HUES48 (cell line): Measurements from ENCODE around the gene TEAD3.
A peak's percentile ranks its signal among the peaks of the same experiment; 100 is the strongest.

ENCODE experiments used
- H3K27ac ChIP-seq: one replicate; pipeline ENCODE4 v1.7.0; 2013; ENCODE audit warnings: low read depth, low read length, inconsistent platforms
- H3K27me3 ChIP-seq: 2 replicates; pipeline ENCODE4 v1.6.1; 2013; ENCODE audit warnings: mild to moderate bottlenecking, low read length; ENCODE audit not compliant: control insufficient read depth, insufficient read depth
- H3K36me3 ChIP-seq: 2 replicates; pipeline ENCODE4 v1.6.1; 2013; ENCODE audit warnings: low read length; ENCODE audit not compliant: control insufficient read depth, insufficient read depth
- H3K4me1 ChIP-seq: 2 replicates; pipeline ENCODE4 v1.6.1; 2013; ENCODE audit warnings: mild to moderate bottlenecking, low read length; ENCODE audit not compliant: control insufficient read depth, insufficient read depth
- H3K4me3 ChIP-seq: 2 replicates; pipeline ENCODE4 v1.5.1; 2013; ENCODE audit warnings: mild to moderate bottlenecking, low read depth, low read length
- H3K9ac ChIP-seq: 2 replicates; pipeline ENCODE4 v1.6.1; 2013; ENCODE audit warnings: mild to moderate bottlenecking, low read depth, low read length, moderate library complexity
- H3K9me3 ChIP-seq: 2 replicates; pipeline ENCODE4 v1.6.1; 2013; ENCODE audit warnings: low read length; ENCODE audit not compliant: control insufficient read depth, insufficient read depth

TEAD3 gene

GRCh38 chr6:35483893-35484645 is 12.8 kb downstream of the TEAD3 start:
- no peak overlapping the region for H3K9ac ChIP-seq
- peaks cover 20% of the 10 kb centered on the region for H3K36me3 ChIP-seq
- H3K9me3 ChIP-seq: no peaks in the 10 kb centered on the region
- peak overlapping the region; percentile 96 for H3K27ac ChIP-seq
- H3K27me3 ChIP-seq: no peaks in the 10 kb centered on the region
- no peak overlapping the region for H3K4me3 ChIP-seq
- H3K4me1 ChIP-seq: peaks cover 38% of the 10 kb centered on the region

GRCh38 chr6:35483490-35483889 is 13.4 kb downstream of the TEAD3 start:
- Histone ChIP-seq H3K4me1 (peaks cover 37% of the 10 kb centered on the region), H3K27ac (no peak overlapping the region), H3K9ac (no peak overlapping the region), H3K4me3 (no peak overlapping the region), H3K36me3 (peaks cover 20% of the 10 kb centered on the region), H3K27me3 (no peaks in the 10 kb centered on the region), H3K9me3 (no peaks in the 10 kb centered on the region)

- no peak overlapping the region for H3K27ac ChIP-seq
- no peak overlapping the region for H3K4me3 ChIP-seq
- H3K36me3 ChIP-seq: peaks cover 25% of the 10 kb centered on the region
- H3K9me3 ChIP-seq: no peaks in the 10 kb centered on the region
- H3K4me1 ChIP-seq: peaks cover 33% of the 10 kb centered on the region
- no peaks in the 10 kb centered on the region for H3K27me3 ChIP-seq
- H3K9ac ChIP-seq: no peak overlapping the region
Measured at GRCh38 chr6:35483062-35483461, 13.8 kb downstream of the TEAD3 start.

- no peak overlapping the region for H3K4me3 ChIP-seq
- H3K9me3 ChIP-seq: no peaks in the 10 kb centered on the region
- peaks cover 26% of the 10 kb centered on the region for H3K36me3 ChIP-seq
- no peak overlapping the region for H3K9ac ChIP-seq
- H3K27me3 ChIP-seq: no peaks in the 10 kb centered on the region
- H3K4me1 ChIP-seq: peaks cover 21% of the 10 kb centered on the region
- H3K27ac ChIP-seq: no peak overlapping the region
Measured at GRCh38 chr6:35481226-35481625, 15.7 kb downstream of the TEAD3 start.

- Histone ChIP-seq H3K36me3 (peaks cover 29% of the 10 kb centered on the region), H3K27ac (no peak overlapping the region), H3K27me3 (no peaks in the 10 kb centered on the region), H3K9me3 (no peaks in the 10 kb centered on the region), H3K9ac (no peak overlapping the region), H3K4me1 (peaks cover 13% of the 10 kb centered on the region), H3K4me3 (no peak overlapping the region)
Measured at GRCh38 chr6:35480176-35480575, 16.7 kb downstream of the TEAD3 start.

- Histone ChIP-seq H3K4me3 (no peak overlapping the region), H3K4me1 (0 out of 2 replicates have a peak, but pooled peaks cover 6% of the 10 kb centered on the region), H3K27ac (no peak overlapping the region), H3K9ac (no peak overlapping the region), H3K27me3 (no peaks in the 10 kb centered on the region), H3K36me3 (peaks cover 42% of the 10 kb centered on the region), H3K9me3 (no peaks in the 10 kb centered on the region)
Measured at GRCh38 chr6:35478259-35478658, 18.6 kb downstream of the TEAD3 start.

GRCh38 chr6:35477551-35478179 is 19.2 kb downstream of the TEAD3 start:
- no peaks in the 10 kb centered on the region for H3K9me3 ChIP-seq
- no peak overlapping the region for H3K9ac ChIP-seq
- no peak overlapping the region for H3K27ac ChIP-seq
- H3K27me3 ChIP-seq: no peaks in the 10 kb centered on the region
- H3K4me3 ChIP-seq: no peak overlapping the region
- peaks cover 41% of the 10 kb centered on the region for H3K36me3 ChIP-seq
- 0 out of 2 replicates have a peak, but pooled peaks cover 6% of the 10 kb centered on the region for H3K4me1 ChIP-seq

- peaks cover 43% of the 10 kb centered on the region for H3K36me3 ChIP-seq
- H3K27ac ChIP-seq: no peak overlapping the region
- H3K9me3 ChIP-seq: no peaks in the 10 kb centered on the region
- no peaks in the 10 kb centered on the region for H3K27me3 ChIP-seq
- no peak overlapping the region for H3K4me3 ChIP-seq
- 0 out of 2 replicates have a peak, but pooled peaks cover 6% of the 10 kb centered on the region for H3K4me1 ChIP-seq
- H3K9ac ChIP-seq: no peak overlapping the region
Measured at GRCh38 chr6:35477028-35477427, 19.9 kb downstream of the TEAD3 start.

GRCh38 chr6:35476004-35476403 is 20.9 kb downstream of the TEAD3 start:
- H3K27ac ChIP-seq: no peak overlapping the region
- no peak overlapping the region for H3K9ac ChIP-seq
- no peaks in the 10 kb centered on the region for H3K27me3 ChIP-seq
- peaks cover 54% of the 10 kb centered on the region for H3K36me3 ChIP-seq
- 0 out of 2 replicates have a peak, but pooled peaks cover 9% of the 10 kb centered on the region for H3K4me1 ChIP-seq
- H3K9me3 ChIP-seq: no peaks in the 10 kb centered on the region
- no peak overlapping the region for H3K4me3 ChIP-seq

GRCh38 chr6:35475573-35475972 is 21.3 kb downstream of the TEAD3 start:
- no peaks in the 10 kb centered on the region for H3K27me3 ChIP-seq
- no peak overlapping the region for H3K9ac ChIP-seq
- no peaks in the 10 kb centered on the region for H3K9me3 ChIP-seq
- no peak overlapping the region for H3K27ac ChIP-seq
- peaks cover 13% of the 10 kb centered on the region; the same call in 1 of the 2 replicates for H3K4me1 ChIP-seq
- peaks cover 58% of the 10 kb centered on the region for H3K36me3 ChIP-seq
- no peak overlapping the region for H3K4me3 ChIP-seq

GRCh38 chr6:35474942-35475570 is 21.8 kb downstream of the TEAD3 start:
- Histone ChIP-seq H3K4me1 (peaks cover 18% of the 10 kb centered on the region; the same call in 1 of the 2 replicates), H3K27me3 (no peaks in the 10 kb centered on the region), H3K4me3 (no peak overlapping the region), H3K9me3 (no peaks in the 10 kb centered on the region), H3K27ac (peak overlapping the region; percentile 23), H3K36me3 (peaks cover 62% of the 10 kb centered on the region), H3K9ac (no peak overlapping the region)
